NCI-H345 treated with DMSO at 0.1 percent for 48 hours (cell line): ENCODE results near the gene SLC2A13.
"Not testable (repeated sequence)": the region's sequence is repeated elsewhere in the genome, so short reads cannot be mapped to it uniquely, and the experiment has no call there.

Experiments
- DNase-seq: peaks from one replicate; lab custom pipeline; 2025; ENCODE audit not compliant: unreplicated experiment; lab: John Stamatoyannopoulos, UW

The SLC2A13 gene

GRCh38 chr12:39824505-39825212 lies 281.2 kb downstream of the SLC2A13 start:
- no peak for DNase-seq

GRCh38 chr12:39816671-39817185 lies 289.2 kb downstream of the SLC2A13 start:
- no peak for DNase-seq

- DNase-seq: no peak
Measured at GRCh38 chr12:39815746-39816145, 290.1 kb downstream of the SLC2A13 start.

- DNase-seq: no peak
Measured at GRCh38 chr12:39814626-39815025, 291.3 kb downstream of the SLC2A13 start.

- DNase-seq: no peak
Measured at GRCh38 chr12:39813776-39814175, 292.1 kb downstream of the SLC2A13 start.

- DNase-seq: not testable (repeated sequence)
Measured at GRCh38 chr12:39812456-39812855, 293.4 kb downstream of the SLC2A13 start.

GRCh38 chr12:39807043-39807442 lies 298.8 kb downstream of the SLC2A13 start:
- no peak for DNase-seq

- no peak for DNase-seq
Measured at GRCh38 chr12:39805651-39806050, 300.2 kb downstream of the SLC2A13 start.

GRCh38 chr12:39804898-39805297 lies 301.0 kb downstream of the SLC2A13 start:
- no peak for DNase-seq

- DNase-seq: no peak
Measured at GRCh38 chr12:39804479-39804878, 301.4 kb downstream of the SLC2A13 start.

- no peak for DNase-seq
Measured at GRCh38 chr12:39803151-39803550, 302.7 kb downstream of the SLC2A13 start.

- no peak for DNase-seq
Measured at GRCh38 chr12:39798977-39799376, 306.9 kb downstream of the SLC2A13 start.

- DNase-seq: no peak
Measured at GRCh38 chr12:39798429-39798828, 307.5 kb downstream of the SLC2A13 start.

GRCh38 chr12:39795481-39795880 lies 310.4 kb downstream of the SLC2A13 start:
- DNase-seq: no peak

- no peak for DNase-seq
Measured at GRCh38 chr12:39792938-39793337, 312.9 kb downstream of the SLC2A13 start.

- DNase-seq: no peak
Measured at GRCh38 chr12:39788239-39788638, 317.6 kb downstream of the SLC2A13 start.

- not testable (repeated sequence) for DNase-seq
Measured at GRCh38 chr12:39785814-39786213, 320.1 kb downstream of the SLC2A13 start.

GRCh38 chr12:39782026-39782545 lies 323.8 kb downstream of the SLC2A13 start:
- DNase-seq: no peak

GRCh38 chr12:39780913-39781446 lies 324.9 kb downstream of the SLC2A13 start:
- peak; percentile 62 for DNase-seq

- DNase-seq: no peak
Measured at GRCh38 chr12:39780411-39780912, 325.4 kb downstream of the SLC2A13 start.

GRCh38 chr12:39779768-39780340 lies 326.0 kb downstream of the SLC2A13 start:
- no peak for DNase-seq

GRCh38 chr12:39777465-39777864 lies 328.4 kb downstream of the SLC2A13 start:
- DNase-seq: no peak
